Progenitor cell of endocrine pancreas (in vitro differentiated cells): ENCODE measurements around the gene MAP1A. TPM values are rescaled to one million over a fixed set of nuclear protein-coding genes. Genes with fewer than 3 reads are reported as not detected.

Experiments used
- DNase-seq: peaks from one replicate; pipeline ENCODE4 v3.0.0; 2021; ENCODE audit warnings: low spot score; ENCODE audit not compliant: unreplicated experiment
- H3K27ac Mint-ChIP-seq: 2 replicates; pipeline ENCODE4 v1.8.0; 2021; ENCODE audit warnings: mild to moderate bottlenecking, moderate library complexity, mixed read lengths
- H3K27me3 Mint-ChIP-seq: 2 replicates; pipeline ENCODE4 v1.8.0; 2021; ENCODE audit warnings: mixed read lengths
- H3K36me3 Mint-ChIP-seq: 2 replicates; pipeline ENCODE4 v1.8.0; 2022; ENCODE audit warnings: mixed read lengths; ENCODE audit not compliant: insufficient read depth
- H3K4me1 Mint-ChIP-seq: 2 replicates; pipeline ENCODE4 v1.8.0; 2021; ENCODE audit warnings: low read depth, mixed read lengths
- H3K4me3 Mint-ChIP-seq: 2 replicates; pipeline ENCODE4 v1.8.0; 2021; ENCODE audit warnings: low read depth, mild to moderate bottlenecking, moderate library complexity, mixed read lengths
- H3K9me3 Mint-ChIP-seq: 2 replicates; pipeline ENCODE4 v1.8.0; 2021; ENCODE audit warnings: low read depth, mixed read lengths
- total RNA-seq: library from RNA; stranded (reverse); gene quantifications from 2 replicates; pipeline ENCODE4 v1.2.1, GENCODE V29; 2021
- TF ChIP-seq, protein P1 (sequence below): fragments of 200-600 bp; sonication (generic); IDR thresholded peaks from one replicate; pipeline ENCODE4 v1.5.0; 2021; ENCODE audit warnings: antibody characterized with exemption, mild to moderate bottlenecking; ENCODE audit not compliant: unreplicated experiment

Gene MAP1A
- total RNA-seq, 1 donor from 2014 or later, result 4.7 TPM

DNA sequence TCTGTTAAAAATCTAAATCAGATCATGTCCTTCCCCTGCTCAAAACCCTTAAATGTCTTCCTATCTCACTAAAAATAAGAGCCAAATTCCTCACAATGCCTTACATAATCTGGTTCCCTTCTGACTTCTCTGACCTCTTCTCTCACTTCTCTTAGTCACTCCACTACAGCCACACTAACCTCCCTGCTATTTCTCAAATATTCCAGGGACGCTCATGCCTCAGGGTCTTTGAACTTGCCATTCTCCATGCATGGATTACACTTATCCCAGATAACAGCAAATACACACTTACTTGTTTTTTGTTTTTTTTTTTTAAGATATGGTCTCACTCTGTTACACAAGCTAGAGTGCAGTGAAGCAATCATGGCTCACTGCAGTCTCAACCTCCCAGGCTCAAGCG lies 33.0 kb upstream of the MAP1A start:
- H3K27ac Mint-ChIP-seq, result no peak overlapping the region

DNA sequence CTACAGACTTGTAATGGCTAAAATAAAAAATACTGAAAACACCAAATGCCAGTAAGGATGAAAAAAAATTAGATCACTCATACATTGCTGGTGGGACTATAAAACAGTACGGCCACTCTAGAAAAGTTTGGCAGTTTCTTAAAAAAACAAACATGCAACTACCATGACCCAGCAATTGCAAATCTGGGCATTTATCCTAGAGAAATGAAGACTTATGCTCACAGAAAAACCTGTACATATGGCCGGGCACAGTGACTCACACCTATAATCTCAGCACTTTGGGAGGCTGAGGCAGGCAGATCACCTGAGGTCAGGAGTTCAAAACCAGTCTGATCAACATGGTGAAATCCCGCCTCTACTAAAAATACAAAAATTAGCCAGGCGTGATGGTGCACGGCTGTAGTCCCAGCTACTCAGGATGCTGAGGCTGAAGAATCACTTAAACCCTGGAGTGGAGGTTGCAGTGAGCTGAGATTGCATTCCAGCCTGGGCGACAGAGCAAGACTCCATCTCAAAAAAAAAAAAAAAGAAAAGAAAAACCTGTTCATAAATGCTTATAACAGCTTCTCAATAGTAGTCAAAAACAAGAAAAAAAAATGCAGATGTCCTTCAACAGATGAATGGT lies 30.0 kb upstream of the MAP1A start:
- Mint-ChIP-seq H3K9me3 (no peaks in the 10 kb centered on the region), H3K27me3 (no peaks in the 10 kb centered on the region), H3K36me3 (peaks cover 30% of the 10 kb centered on the region), H3K4me1 (peaks cover 12% of the 10 kb centered on the region), H3K4me3 (no peak overlapping the region), H3K27ac (no peak overlapping the region)
- DNase-seq, result no peak
- TF ChIP-seq, protein P1, sequence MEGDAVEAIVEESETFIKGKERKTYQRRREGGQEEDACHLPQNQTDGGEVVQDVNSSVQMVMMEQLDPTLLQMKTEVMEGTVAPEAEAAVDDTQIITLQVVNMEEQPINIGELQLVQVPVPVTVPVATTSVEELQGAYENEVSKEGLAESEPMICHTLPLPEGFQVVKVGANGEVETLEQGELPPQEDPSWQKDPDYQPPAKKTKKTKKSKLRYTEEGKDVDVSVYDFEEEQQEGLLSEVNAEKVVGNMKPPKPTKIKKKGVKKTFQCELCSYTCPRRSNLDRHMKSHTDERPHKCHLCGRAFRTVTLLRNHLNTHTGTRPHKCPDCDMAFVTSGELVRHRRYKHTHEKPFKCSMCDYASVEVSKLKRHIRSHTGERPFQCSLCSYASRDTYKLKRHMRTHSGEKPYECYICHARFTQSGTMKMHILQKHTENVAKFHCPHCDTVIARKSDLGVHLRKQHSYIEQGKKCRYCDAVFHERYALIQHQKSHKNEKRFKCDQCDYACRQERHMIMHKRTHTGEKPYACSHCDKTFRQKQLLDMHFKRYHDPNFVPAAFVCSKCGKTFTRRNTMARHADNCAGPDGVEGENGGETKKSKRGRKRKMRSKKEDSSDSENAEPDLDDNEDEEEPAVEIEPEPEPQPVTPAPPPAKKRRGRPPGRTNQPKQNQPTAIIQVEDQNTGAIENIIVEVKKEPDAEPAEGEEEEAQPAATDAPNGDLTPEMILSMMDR, result no peak

More for the DNA sequence above, 33.0 kb upstream of the MAP1A start:
- Mint-ChIP-seq H3K4me1 (peaks cover 3% of the 10 kb centered on the region), H3K36me3 (peaks cover 31% of the 10 kb centered on the region), H3K27me3 (no peaks in the 10 kb centered on the region), H3K9me3 (no peaks in the 10 kb centered on the region), H3K4me3 (no peak overlapping the region)
- TF ChIP-seq, protein P1, result no peak
- DNase-seq, result no peak

DNA sequence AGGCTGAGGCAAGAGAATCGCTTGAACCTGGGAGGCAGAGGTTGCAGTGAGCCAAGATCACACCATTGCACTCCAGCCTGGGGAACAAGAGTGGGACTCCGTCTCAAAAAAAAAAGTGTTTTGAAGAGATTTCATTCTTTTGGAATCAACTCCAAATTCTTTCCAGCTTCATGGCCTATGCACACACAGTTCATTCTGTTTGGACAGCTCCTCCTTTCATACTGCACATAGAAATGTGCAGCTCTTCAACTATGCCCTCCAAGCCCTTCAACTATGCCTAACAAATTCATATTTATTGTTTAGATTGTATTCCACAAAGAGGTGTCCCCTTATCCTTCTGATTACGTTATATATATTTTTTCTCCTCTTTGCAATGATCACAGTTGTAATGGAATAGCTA lies 28.6 kb upstream of the MAP1A start:
- Mint-ChIP-seq H3K4me3 (no peak overlapping the region), H3K9me3 (no peaks in the 10 kb centered on the region), H3K4me1 (peaks cover 22% of the 10 kb centered on the region), H3K27ac (no peak overlapping the region), H3K27me3 (no peaks in the 10 kb centered on the region), H3K36me3 (peaks cover 27% of the 10 kb centered on the region)
- TF ChIP-seq, protein P1, result no peak
- DNase-seq, result no peak

DNA sequence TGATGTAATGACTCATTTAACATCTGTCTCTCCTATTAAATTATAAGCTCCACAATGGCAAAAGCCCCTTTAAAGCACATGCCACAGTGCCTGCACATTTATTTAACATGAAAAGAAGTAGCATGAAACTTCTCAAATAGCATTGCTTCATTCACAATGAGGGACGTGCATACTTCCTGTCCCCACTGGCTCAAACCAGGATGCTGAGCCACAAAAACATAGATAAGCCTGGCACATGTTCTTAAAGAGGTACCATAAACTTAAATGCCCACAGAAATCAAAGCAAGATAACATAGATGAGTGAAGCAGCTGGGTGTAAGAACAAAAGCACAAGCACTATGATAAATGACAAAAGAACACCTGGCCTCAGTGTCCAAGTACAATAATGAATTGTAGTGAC lies 28.2 kb upstream of the MAP1A start:
- no peaks in the 10 kb centered on the region for H3K27me3 Mint-ChIP-seq
- no peak overlapping the region for H3K4me3 Mint-ChIP-seq
- TF ChIP-seq, protein P1, result no peak
- no peak for DNase-seq
- H3K27ac Mint-ChIP-seq, result peak overlapping the region; percentile 4
- H3K36me3 Mint-ChIP-seq, result peaks cover 26% of the 10 kb centered on the region
- H3K9me3 Mint-ChIP-seq, result no peaks in the 10 kb centered on the region
- H3K4me1 Mint-ChIP-seq, result peaks cover 24% of the 10 kb centered on the region

DNA sequence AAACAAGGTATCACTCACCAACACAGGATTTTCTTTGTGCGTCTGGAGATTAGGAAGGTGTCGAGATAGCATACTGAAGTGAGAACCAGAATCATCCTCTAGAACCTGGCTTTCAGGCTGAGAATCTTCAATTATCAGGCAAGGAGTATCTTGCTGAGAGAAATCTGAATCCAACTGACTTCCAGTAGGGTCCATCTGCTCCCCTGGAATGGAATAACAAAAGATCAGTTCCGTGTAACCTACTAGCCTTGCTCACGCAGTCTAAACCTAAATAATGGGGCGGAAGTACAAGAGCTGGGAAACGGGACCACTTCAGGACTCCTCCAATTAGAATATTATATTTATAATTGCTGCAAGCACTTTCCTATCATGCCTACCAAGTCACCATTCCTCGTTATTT lies 25.1 kb upstream of the MAP1A start:
- no peaks in the 10 kb centered on the region for H3K27me3 Mint-ChIP-seq
- peaks cover 25% of the 10 kb centered on the region for H3K4me1 Mint-ChIP-seq
- peak overlapping the region; percentile 100 for H3K4me3 Mint-ChIP-seq
- TF ChIP-seq, protein P1, result no peak
- peak overlapping the region; percentile 99 for H3K27ac Mint-ChIP-seq
- DNase-seq, result no peak
- H3K36me3 Mint-ChIP-seq, result peaks cover 21% of the 10 kb centered on the region
- no peaks in the 10 kb centered on the region for H3K9me3 Mint-ChIP-seq
